Hematopoietic multipotent progenitor cell treated with erythropoietin and hydrocortisone succinate and interleukin-3 and kit ligand, for 15 days (in vitro differentiated cells): ENCODE measurements around the gene SLC9A3.
"Not testable (repeated sequence)": the region's sequence is repeated elsewhere in the genome, so short reads cannot be mapped to it uniquely, and the experiment has no call there.

Experiments
- DNase-seq: peaks from one replicate; pipeline ENCODE4 v3.0.0-alpha.2; 2015; ENCODE audit warnings: low spot score

SLC9A3 gene

DNA sequence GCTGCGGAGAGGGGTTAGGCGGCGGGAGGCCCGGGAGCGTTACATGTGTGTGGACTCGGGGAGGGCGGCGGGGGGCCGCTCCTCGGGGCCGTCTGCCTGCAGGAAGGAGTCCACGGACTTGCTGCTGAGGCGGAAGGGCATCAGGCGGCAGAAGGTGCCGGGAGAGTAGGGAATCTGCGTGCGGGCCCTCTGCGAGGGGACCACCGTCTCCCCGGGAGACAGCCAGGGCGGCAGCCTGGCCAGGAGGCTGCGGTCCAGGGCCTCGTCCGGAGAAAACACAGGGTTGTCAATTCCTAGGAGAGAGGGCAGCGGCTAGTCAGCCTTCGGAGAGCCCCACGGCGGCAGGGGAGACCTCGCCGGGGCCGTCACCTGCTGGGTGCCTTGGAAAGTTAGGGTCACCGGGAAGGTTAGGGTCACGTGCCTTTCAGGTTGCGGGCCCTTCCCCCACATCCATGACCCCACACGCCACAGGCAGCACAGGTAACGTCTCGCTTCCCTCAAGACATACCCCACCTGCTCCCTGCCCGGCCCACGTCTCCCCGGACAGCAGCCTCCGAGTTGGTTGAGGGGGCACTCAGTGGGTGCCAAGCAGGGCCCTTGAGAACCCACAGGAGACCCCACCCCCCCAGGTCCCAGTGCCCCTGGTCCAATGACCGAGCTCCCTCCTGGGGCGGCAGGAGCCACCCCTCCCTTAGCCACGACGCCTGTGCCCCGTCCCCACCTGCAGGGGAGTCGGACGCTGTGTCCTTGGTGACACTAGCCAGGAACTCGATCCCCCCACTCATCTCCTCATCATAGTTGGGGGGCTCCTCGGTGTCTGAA, 49.2 kb downstream of the SLC9A3 start:
- DNase-seq: no peak

DNA sequence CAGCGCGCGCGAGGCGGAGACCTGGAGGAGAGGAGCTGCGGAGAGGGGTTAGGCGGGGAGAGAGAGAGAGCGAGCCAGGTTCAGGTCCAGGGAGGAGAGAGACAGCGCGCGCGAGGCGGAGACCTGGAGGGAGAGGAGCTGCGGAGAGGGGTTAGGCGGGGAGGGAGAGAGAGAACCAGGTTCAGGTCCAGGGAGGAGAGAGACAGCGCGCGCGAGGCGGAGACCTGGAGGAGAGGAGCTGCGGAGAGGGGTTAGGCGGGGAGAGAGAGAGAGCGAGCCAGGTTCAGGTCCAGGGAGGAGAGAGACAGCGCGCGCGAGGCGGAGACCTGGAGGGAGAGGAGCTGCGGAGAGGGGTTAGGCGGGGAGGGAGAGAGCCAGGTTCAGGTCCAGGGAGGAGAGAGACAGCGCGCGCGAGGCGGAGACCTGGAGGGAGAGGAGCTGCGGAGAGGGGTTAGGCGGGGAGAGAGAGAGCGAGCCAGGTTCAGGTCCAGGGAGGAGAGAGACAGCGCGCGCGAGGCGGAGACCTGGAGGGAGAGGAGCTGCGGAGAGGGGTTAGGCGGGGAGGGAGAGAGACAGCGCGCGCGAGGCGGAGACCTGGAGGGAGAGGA, 49.9 kb downstream of the SLC9A3 start:
- DNase-seq: not testable (repeated sequence)

- no peak for DNase-seq
Observed at GRCh38 chr5:473551-474192, 50.6 kb downstream of the SLC9A3 start.

- peak; percentile 91 for DNase-seq
Observed at GRCh38 chr5:472656-473550, 51.3 kb downstream of the SLC9A3 start.

- no peak for DNase-seq
Observed at GRCh38 chr5:472076-472655, 52.1 kb downstream of the SLC9A3 start.

GRCh38 chr5:471750-472058, 52.5 kb downstream of the SLC9A3 start:
- no peak for DNase-seq

- DNase-seq: no peak
Observed at GRCh38 chr5:470961-471749, 53.1 kb downstream of the SLC9A3 start.

DNA sequence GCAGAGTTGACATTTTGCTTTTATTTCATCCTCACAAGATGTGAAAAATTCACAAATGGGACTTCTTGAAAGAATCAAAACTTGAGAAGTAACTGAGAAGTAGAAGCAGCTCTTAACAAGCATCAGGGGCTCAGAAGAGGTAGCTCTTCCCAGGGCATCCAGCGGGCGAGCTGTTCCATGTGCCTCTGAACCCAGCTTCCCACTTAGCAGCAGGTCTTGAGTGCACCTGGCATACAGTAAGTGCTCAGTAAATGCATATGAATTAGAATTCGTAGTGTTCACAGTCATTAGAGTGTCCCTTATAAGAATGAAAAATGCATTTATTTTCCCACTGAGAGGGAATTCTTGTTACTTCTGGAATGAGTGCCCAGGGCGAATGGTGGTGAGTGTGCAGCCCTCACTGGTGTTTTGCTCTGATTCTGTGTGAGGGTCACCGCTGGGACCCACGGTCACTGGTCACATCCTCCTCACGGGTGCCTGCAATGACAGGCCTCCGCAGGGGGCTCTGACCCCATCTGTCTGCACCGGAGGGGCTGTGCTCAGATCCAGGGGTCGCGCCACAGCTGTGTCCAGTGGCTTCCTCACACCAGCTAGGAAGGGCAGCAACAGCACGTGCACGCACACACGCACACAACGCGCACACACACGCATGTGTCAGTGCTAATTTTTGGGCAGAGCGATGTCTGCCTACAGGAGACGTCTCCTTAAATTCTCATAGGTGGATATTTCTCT, 54.3 kb downstream of the SLC9A3 start:
- DNase-seq: no peak

- no peak for DNase-seq
Observed at GRCh38 chr5:468401-468800, 55.8 kb downstream of the SLC9A3 start.

DNA sequence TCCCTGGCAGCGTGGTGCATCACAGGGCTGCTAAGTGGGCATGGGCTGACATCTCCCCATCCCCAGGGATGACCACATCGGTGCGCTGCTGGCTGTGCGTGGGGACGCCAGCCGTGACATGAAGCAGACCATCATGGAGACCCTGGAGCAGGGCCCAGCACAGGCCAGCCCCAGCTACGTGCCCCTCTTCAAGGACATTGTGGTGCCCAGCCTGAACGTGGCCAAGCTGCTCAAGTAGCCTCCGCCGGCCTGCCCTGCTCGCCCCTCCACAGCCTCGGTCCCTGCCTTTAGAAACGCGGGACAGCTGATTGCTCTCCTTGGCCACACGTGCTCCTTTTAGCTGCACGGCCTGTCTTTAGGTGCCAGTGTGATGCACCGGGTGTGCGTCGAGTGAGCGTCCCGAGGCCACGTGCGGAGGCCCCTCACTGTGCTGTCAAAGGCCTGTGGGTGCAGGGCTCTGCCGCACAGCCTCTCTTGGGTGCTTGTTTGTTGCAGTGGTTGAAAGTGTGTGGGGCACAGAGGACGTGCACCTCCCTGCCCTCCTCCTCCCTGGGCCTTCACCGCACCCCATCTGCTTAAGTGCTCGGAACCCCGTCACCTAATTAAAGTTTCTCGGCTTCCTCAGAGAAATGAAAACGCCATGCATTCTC, 57.5 kb downstream of the SLC9A3 start:
- no peak for DNase-seq

DNA sequence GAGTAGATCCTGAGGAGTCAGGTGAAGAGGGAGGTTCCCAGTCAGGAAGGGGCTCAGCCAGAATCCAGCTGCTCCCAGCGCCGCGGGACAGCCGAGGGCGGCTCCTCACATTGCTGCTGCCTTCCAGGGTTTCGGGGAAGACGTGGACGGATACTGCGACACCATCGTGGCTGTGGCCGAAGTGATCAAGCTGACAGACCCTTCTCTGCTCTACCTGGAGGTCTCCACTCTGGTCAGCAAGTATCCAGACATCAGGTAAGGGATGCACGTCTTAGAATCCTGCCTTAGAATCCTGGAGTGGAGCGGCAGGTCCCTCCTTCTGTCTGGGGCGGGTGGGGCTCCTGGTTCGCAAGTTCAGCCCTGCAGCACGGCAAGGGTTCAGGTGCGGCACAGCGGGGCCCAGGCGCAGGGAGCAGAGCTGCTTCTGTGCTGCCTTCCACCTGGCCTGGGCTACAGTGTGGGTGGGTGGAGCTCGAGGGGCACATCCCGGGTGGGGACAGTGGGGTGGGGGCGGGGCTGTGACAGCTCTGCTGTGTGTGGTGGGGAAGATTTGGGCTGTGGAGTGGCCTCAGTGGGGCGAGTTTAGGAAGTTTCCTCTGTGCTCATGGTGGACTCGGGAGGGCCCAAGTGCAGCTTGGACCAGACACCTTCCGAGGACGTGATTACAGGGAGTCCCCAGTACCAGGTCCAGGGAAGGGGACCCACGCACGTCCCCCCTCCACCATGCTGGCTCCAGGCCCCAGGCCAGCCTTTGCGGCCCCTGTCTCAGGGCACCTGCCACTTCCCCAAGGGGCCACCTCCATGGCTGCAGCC, 58.5 kb downstream of the SLC9A3 start:
- DNase-seq: no peak

DNA sequence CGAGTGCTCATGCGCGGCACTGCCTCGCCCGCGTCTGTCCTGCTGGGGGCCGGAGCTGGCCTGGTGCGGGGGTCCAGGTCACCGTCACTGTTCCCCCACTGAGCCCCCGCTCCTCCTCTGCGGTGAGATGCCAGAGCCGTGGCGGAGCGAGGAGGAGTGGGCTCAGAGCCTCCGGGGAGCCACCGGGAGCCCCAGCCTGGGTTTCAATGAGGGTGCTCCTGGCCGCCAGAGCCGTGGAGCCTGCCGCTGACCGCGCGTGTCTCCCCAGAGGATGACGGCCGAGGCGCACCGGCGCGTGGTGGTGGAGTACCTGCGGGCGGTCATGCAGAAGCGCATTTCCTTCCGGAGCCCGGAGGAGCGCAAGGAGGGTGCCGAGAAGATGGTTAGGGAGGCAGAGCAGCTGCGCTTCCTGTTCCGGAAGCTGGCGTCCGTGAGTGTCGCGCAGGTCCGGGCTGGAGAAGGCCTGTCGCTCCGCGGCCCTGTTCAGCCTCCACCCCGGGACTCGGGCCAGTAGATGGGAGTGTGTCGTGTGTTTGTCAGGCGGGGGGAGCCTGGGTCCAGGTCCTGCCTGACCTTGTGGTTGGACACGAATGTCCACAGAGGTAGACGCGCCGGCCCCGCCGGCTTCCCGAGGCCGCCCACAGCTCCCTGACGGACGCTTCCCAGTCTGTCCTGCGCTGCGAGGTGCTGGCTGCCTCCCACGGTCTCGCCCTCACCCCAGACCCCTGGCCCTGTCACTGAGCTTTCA, 59.2 kb downstream of the SLC9A3 start:
- no peak for DNase-seq

GRCh38 chr5:464446-464842, 59.8 kb downstream of the SLC9A3 start:
- no peak for DNase-seq

GRCh38 chr5:463952-464351, 60.3 kb downstream of the SLC9A3 start:
- no peak for DNase-seq

GRCh38 chr5:463301-463700, 60.9 kb downstream of the SLC9A3 start:
- no peak for DNase-seq

DNA sequence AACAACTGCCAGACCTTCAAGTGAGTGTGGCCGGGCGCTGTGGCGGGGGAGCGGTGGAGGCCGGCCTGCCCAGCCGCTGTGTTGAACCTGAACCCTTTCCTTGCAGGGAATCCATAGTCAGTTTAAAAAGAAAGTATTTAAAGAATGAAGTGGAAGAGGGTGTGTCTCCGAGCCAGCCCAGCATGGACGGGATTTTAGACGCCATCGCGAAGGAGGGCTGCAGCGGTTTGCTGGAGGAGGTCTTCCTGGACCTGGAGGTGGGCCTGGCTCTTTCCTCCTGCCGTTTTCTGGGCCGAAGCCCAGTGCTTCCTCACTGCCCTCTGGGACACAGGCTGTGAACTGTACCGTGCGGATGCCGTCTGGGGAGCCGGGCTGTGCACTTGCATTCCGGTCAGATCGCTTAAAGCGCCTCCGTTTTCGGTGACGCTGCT, 62.2 kb downstream of the SLC9A3 start:
- no peak for DNase-seq

DNA sequence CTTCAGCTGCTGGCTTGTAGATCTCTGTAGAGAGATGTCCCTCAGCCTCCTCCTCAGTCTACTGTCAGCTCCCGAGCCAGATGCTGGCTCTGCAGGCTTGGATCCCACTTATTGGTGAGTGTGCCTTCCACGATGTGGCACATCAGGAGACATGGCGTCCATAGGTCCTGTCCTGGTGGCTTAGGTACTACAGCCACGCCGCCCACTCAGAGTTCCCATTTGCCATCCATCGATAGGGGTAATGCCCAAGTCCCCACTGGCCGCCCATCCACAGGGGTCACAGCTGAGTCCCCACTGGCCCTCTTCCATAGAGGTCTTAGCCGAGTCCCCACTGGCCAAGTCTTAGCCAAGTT, 64.0 kb downstream of the SLC9A3 start:
- no peak for DNase-seq

GRCh38 chr5:459562-460272, 64.5 kb downstream of the SLC9A3 start:
- DNase-seq: no peak
